ENCODE results near the gene PSMD3. TPM values are rescaled to one million over a fixed set of nuclear protein-coding genes. Genes with fewer than 3 reads are reported as not detected.
"Not testable (repeated sequence)": the region's sequence is repeated elsewhere in the genome, so short reads cannot be mapped to it uniquely, and the experiment has no call there.

PSMD3 gene
- total RNA-seq, 1 donor from 2014 or later, result 132 TPM

- H3K9me3 Mint-ChIP-seq (ENCODE audit: unreplicated experiment), result no peaks in the 10 kb centered on the region
- H3K4me1 Mint-ChIP-seq (ENCODE audit: unreplicated experiment), result peaks cover 17% of the 10 kb centered on the region
Measured at GRCh38 chr17:39944393-39944711, 36.3 kb upstream of the PSMD3 start.

GRCh38 chr17:39946551-39947330 is 33.9 kb upstream of the PSMD3 start:
- Mint-ChIP-seq H3K4me1 (ENCODE audit: unreplicated experiment) (peaks cover 14% of the 10 kb centered on the region), H3K36me3 (ENCODE audit: low read depth, unreplicated experiment) (peaks cover 3% of the 10 kb centered on the region), H3K27ac (ENCODE audit: unreplicated experiment) (no peak overlapping the region), H3K4me3 (ENCODE audit: unreplicated experiment) (no peak overlapping the region), H3K9me3 (ENCODE audit: unreplicated experiment) (no peaks in the 10 kb centered on the region), H3K27me3 (ENCODE audit: unreplicated experiment) (peaks cover 12% of the 10 kb centered on the region)
- DNase-seq (ENCODE audit: low spot score), result no peak
- no peak for TF ChIP-seq CTCF (IDR thresholded peaks at IDR 0.05; ENCODE audit: unreplicated experiment)

More at GRCh38 chr17:39944393-39944711, 36.3 kb upstream of the PSMD3 start:
- no peak overlapping the region for H3K27ac Mint-ChIP-seq (ENCODE audit: unreplicated experiment)
- DNase-seq (ENCODE audit: low spot score), result no peak
- H3K27me3 Mint-ChIP-seq (ENCODE audit: unreplicated experiment), result peaks cover 3% of the 10 kb centered on the region
- H3K4me3 Mint-ChIP-seq (ENCODE audit: unreplicated experiment), result no peak overlapping the region
- peaks cover 4% of the 10 kb centered on the region for H3K36me3 Mint-ChIP-seq (ENCODE audit: low read depth, unreplicated experiment)
- TF ChIP-seq CTCF (IDR thresholded peaks at IDR 0.05; ENCODE audit: unreplicated experiment), result no peak

DNA sequence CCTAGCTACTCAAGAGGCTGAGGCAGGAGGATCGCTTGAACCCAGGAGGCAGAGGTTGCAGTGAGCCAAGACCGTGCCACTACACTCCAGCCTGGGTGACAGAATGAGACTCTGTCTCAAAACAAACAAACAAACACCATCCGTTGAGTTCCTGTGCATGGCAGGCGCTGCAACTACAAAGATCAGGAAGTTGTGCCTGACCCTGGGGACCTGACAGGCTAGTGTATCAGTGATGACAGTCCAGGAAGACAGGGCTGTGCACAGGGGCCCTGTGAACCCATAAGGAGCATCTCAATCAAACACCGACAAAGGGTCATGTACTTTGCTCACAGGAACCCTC is 32.1 kb upstream of the PSMD3 start:
- Mint-ChIP-seq H3K4me1 (ENCODE audit: unreplicated experiment) (peaks cover 14% of the 10 kb centered on the region), H3K27me3 (ENCODE audit: unreplicated experiment) (peaks cover 16% of the 10 kb centered on the region)
- not testable (repeated sequence) for H3K4me3 Mint-ChIP-seq (ENCODE audit: unreplicated experiment); DNase-seq (ENCODE audit: low spot score); H3K27ac Mint-ChIP-seq (ENCODE audit: unreplicated experiment); H3K9me3 Mint-ChIP-seq (ENCODE audit: unreplicated experiment); H3K36me3 Mint-ChIP-seq (ENCODE audit: low read depth, unreplicated experiment)

- Mint-ChIP-seq H3K4me1 (ENCODE audit: unreplicated experiment) (peaks cover 14% of the 10 kb centered on the region), H3K9me3 (ENCODE audit: unreplicated experiment) (no peaks in the 10 kb centered on the region), H3K36me3 (ENCODE audit: low read depth, unreplicated experiment) (peaks cover 3% of the 10 kb centered on the region), H3K27me3 (ENCODE audit: unreplicated experiment) (peaks cover 20% of the 10 kb centered on the region), H3K4me3 (ENCODE audit: unreplicated experiment) (no peak overlapping the region), H3K27ac (ENCODE audit: unreplicated experiment) (no peak overlapping the region)
- TF ChIP-seq CTCF (IDR thresholded peaks at IDR 0.05; ENCODE audit: unreplicated experiment), result no peak
- DNase-seq (ENCODE audit: low spot score), result no peak
Measured at GRCh38 chr17:39949028-39949427, 31.6 kb upstream of the PSMD3 start.

DNA sequence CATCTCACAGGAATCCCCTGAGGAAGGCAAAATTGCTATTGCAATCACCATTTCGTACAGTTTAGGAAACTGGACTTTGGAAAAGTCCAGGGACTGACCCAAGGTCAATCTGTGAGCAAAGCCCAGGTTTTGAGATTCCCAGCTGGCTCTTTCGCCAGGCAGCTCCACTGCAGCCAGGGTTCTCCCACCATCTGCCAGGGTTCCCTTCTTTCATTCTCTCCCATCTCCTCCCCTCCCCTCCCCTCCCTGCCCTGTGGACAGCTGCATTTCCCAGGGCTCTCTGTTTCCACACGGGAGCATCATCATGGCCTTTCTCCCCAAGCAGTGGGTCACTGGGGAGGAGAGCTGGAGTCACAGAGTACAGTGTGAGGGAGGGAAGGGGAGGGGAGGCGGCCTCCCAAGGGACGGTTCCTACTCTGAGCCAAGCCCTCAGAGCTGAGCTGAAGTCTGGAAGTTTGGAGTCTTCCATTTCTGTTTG is 29.7 kb upstream of the PSMD3 start:
- H3K27me3 Mint-ChIP-seq (ENCODE audit: unreplicated experiment), result peaks cover 22% of the 10 kb centered on the region
- H3K36me3 Mint-ChIP-seq (ENCODE audit: low read depth, unreplicated experiment), result peaks cover 3% of the 10 kb centered on the region
- H3K4me1 Mint-ChIP-seq (ENCODE audit: unreplicated experiment), result peaks cover 14% of the 10 kb centered on the region
- H3K9me3 Mint-ChIP-seq (ENCODE audit: unreplicated experiment), result no peaks in the 10 kb centered on the region
- H3K4me3 Mint-ChIP-seq (ENCODE audit: unreplicated experiment), result no peak overlapping the region
- no peak for TF ChIP-seq CTCF (IDR thresholded peaks at IDR 0.05; ENCODE audit: unreplicated experiment)
- DNase-seq (ENCODE audit: low spot score), result no peak
- no peak overlapping the region for H3K27ac Mint-ChIP-seq (ENCODE audit: unreplicated experiment)

Measured in endothelial cell (in vitro differentiated cells).